Liver (tissue), 9 donors: ENCODE data around the gene GPHN. TPM values are rescaled to one million over a fixed set of nuclear protein-coding genes. Genes with fewer than 3 reads are reported as not detected.
A peak's percentile ranks its signal among the peaks of the same experiment; 100 is the strongest.
"Not testable (repeated sequence)": the region's sequence is repeated elsewhere in the genome, so short reads cannot be mapped to it uniquely, and the experiment has no call there.

ENCODE experiments used
- DNase-seq: peaks from one replicate; pipeline ENCODE4 v3.0.0-alpha.2; 2017; ENCODE audit warnings: low spot score
- H3K27ac ChIP-seq, 2 donors: one replicate each; pipeline ENCODE4 v1.7.0; 2013; ENCODE audit warnings: inconsistent platforms in 2 of 2, low read length in 2 of 2, control low read depth in 1 of 2, low read depth in 1 of 2, mild to moderate bottlenecking in 1 of 2
- H3K27me3 ChIP-seq, 4 donors: one replicate each; pipeline versions ENCODE4 v1.6.1 to v1.7.0; 2013; ENCODE audit warnings: low read length in 3 of 4, inconsistent platforms in 1 of 4, mild to moderate bottlenecking in 1 of 4, moderate library complexity in 1 of 4; ENCODE audit not compliant: control insufficient read depth in 4 of 4, insufficient read depth in 4 of 4
- H3K36me3 ChIP-seq, 4 donors: one replicate each; pipeline versions ENCODE4 v1.6.1 to v1.7.0; 2013; ENCODE audit warnings: low read length in 3 of 4, mild to moderate bottlenecking in 3 of 4, low read depth in 1 of 4, moderate library complexity in 1 of 4; ENCODE audit not compliant: control insufficient read depth in 4 of 4, insufficient read depth in 3 of 4
- H3K4me1 ChIP-seq, 4 donors: one replicate each; pipeline versions ENCODE4 v1.6.1 to v1.7.0; 2013; ENCODE audit warnings: low read length in 3 of 4, mild to moderate bottlenecking in 3 of 4, moderate library complexity in 1 of 4; ENCODE audit not compliant: control insufficient read depth in 4 of 4, insufficient read depth in 4 of 4
- H3K4me3 ChIP-seq, 3 donors: one replicate each; pipeline versions ENCODE4 v1.6.1 to v1.7.0; 2013; ENCODE audit warnings: low read length in 3 of 3, control low read depth in 1 of 3, low read depth in 1 of 3, mild to moderate bottlenecking in 1 of 3
- H3K9ac ChIP-seq, 2 donors: one replicate each; pipeline ENCODE4 v1.7.0; 2013; ENCODE audit warnings: low read length in 2 of 2, mild to moderate bottlenecking in 2 of 2, moderate library complexity in 2 of 2, control low read depth in 1 of 2, low read depth in 1 of 2
- H3K9me3 ChIP-seq, 4 donors: one replicate each; pipeline versions ENCODE4 v1.6.1 to v1.7.0; 2013; ENCODE audit warnings: low read length in 3 of 4; ENCODE audit not compliant: control insufficient read depth in 4 of 4
- ATF3 ChIP-seq: IDR thresholded peaks from 2 replicates; pipeline ENCODE4 v1.6.1; 2016; ENCODE audit warnings: antibody characterized with exemption
- CTCF ChIP-seq: fragments of 150-350 bp; IDR thresholded peaks from 2 replicates; pipeline ENCODE4 v1.5.1; 2017; ENCODE audit warnings: improper control_type of control experiment, low read depth, low read length; ENCODE audit not compliant: missing input control
- EGR1 ChIP-seq, 2 donors: IDR thresholded peaks; 2 replicates each; pipeline ENCODE4 v1.6.1; 2016 to 2018; ENCODE audit warnings: antibody characterized with exemption in 2 of 2, low read depth in 2 of 2
- FOXA1 ChIP-seq: IDR thresholded peaks from 2 replicates; pipeline ENCODE4 v1.6.1; 2016; ENCODE audit warnings: antibody characterized with exemption
- FOXA2 ChIP-seq: IDR thresholded peaks from 2 replicates; pipeline ENCODE4 v1.6.1; 2016; ENCODE audit warnings: antibody characterized with exemption
- GABPA ChIP-seq, 2 donors: IDR thresholded peaks in 1 of 2; conservative IDR thresholded peaks in 1 of 2; 2 replicates each; pipeline ENCODE4 v1.6.1; 2016; ENCODE audit warnings: antibody characterized with exemption in 2 of 2, mild to moderate bottlenecking in 1 of 2, moderate library complexity in 1 of 2
- HNF4A ChIP-seq, 2 donors: conservative IDR thresholded peaks; 2 replicates each; pipeline ENCODE4 v1.6.1; 2016; ENCODE audit warnings: antibody characterized with exemption in 2 of 2, mild to moderate bottlenecking in 2 of 2
- HNF4G ChIP-seq: IDR thresholded peaks from 2 replicates; pipeline ENCODE4 v1.6.1; 2016; ENCODE audit warnings: antibody characterized with exemption
- JUND ChIP-seq, 2 donors: IDR thresholded peaks; 2 replicates each; pipeline ENCODE4 v1.6.1; 2016; ENCODE audit warnings: antibody characterized with exemption in 2 of 2
- MAX ChIP-seq: IDR thresholded peaks from 2 replicates; pipeline ENCODE4 v1.6.1; 2016; ENCODE audit warnings: antibody characterized with exemption
- NR2F2 ChIP-seq: IDR thresholded peaks from 2 replicates; pipeline ENCODE4 v1.6.1; 2016; ENCODE audit warnings: antibody characterized with exemption
- RAD21 ChIP-seq, 2 donors: IDR thresholded peaks; 2 replicates each; pipeline ENCODE4 v1.6.1; 2016; ENCODE audit warnings: antibody characterized with exemption in 2 of 2, mild to moderate bottlenecking in 2 of 2
- REST ChIP-seq: IDR thresholded peaks from 2 replicates; pipeline ENCODE4 v1.6.1; 2016; ENCODE audit warnings: antibody characterized with exemption, mild to moderate bottlenecking
- RXRA ChIP-seq, 2 donors: IDR thresholded peaks; 2 replicates each; pipeline ENCODE4 v1.6.1; 2017 to 2018; ENCODE audit warnings: antibody characterized with exemption in 2 of 2, mild to moderate bottlenecking in 1 of 2
- SP1 ChIP-seq: IDR thresholded peaks from 2 replicates; pipeline ENCODE4 v1.6.1; 2018; ENCODE audit warnings: antibody characterized with exemption, mild to moderate bottlenecking
- TAF1 ChIP-seq: conservative IDR thresholded peaks from 2 replicates; pipeline ENCODE4 v1.6.1; 2016; ENCODE audit warnings: antibody characterized with exemption, mild to moderate bottlenecking
- YY1 ChIP-seq: IDR thresholded peaks from 2 replicates; pipeline ENCODE4 v1.6.1; 2016; ENCODE audit warnings: antibody characterized with exemption, mild to moderate bottlenecking
- ZBTB33 ChIP-seq: IDR thresholded peaks from 2 replicates; pipeline ENCODE4 v1.6.1; 2016; ENCODE audit warnings: antibody characterized with exemption
- WGBS: extraction: QIAGEN DNeasy Blood & Tissue Kit; methylation state at CpG from one replicate; pipeline ENCODE4 v1.1.7; 2013; 5-methylcytosine and 5-hydroxymethylcytosine counted together
- polyA plus RNA-seq, 2 donors: library from polyadenylated mRNA; stranded (reverse) in 1 of 2; unstranded in 1 of 2; fragments of 200-250 nt in 1 of 2; fragments of >200 nt in 1 of 2; fragmentation: Nextera tagmentation in 1 of 2; extraction: Ambion mirVana in 1 of 2; gene quantifications; one replicate each; pipeline versions ENCODE4 v1.2.1 to v1.2.3, GENCODE V29; 2013 to 2015
- total RNA-seq, 2 donors: library from RNA; depleted of rRNA; stranded (reverse); fragments of >200 nt; gene quantifications; one replicate each; pipeline ENCODE4 v1.2.3, GENCODE V29; 2014
- donor health status: healthy.
- donor health status: healthy.
- donor health status: healthy.
- donor health status: healthy.
- donor health status: healthy.

The GPHN gene
- total and polyA plus RNA-seq, 4 donors: 18.4 to 76.4 (median 47.4) TPM

GRCh38 chr14:66498311-66498710, 9.6 kb upstream of the GPHN start (continued):
- TF ChIP-seq CTCF (no peak), NR2F2 (no peak)

- peaks cover 2 to 40% (median 14%) of the 10 kb centered on the region in 4 donors for H3K4me1 ChIP-seq
- peak overlapping the region; percentile 72 to 76 for H3K27ac ChIP-seq
- peak overlapping the region in 1 of 3 donors; percentile 53 for H3K4me3 ChIP-seq
- no peaks in the 10 kb centered on the region for H3K36me3 ChIP-seq
- no peaks in the 10 kb centered on the region for H3K9me3 ChIP-seq
- TF ChIP-seq TAF1: peak; percentile 33
- TF ChIP-seq FOXA1: peak; percentile 63
- TF ChIP-seq GABPA (IDR thresholded peaks at IDR 0.05 in 1 of 2, conservative IDR thresholded peaks at IDR 0.05 in 1 of 2): no peak
- TF ChIP-seq RXRA (IDR thresholded peaks at IDR 0.05): peak; percentile 37 to 57
- peak; percentile 57 for TF ChIP-seq ATF3
- peak; percentile 12 to 57 for TF ChIP-seq RAD21 (IDR thresholded peaks at IDR 0.05)
- peak; percentile 85 to 93 for TF ChIP-seq HNF4A (conservative IDR thresholded peaks at IDR 0.05)
- peak; percentile 84 for TF ChIP-seq SP1
- TF ChIP-seq NR2F2: no peak
- TF ChIP-seq JUND (IDR thresholded peaks at IDR 0.05): peak in 1 of 2 donors; percentile 70
- peak; percentile 40 for TF ChIP-seq ZBTB33
- TF ChIP-seq FOXA2: peak; percentile 61
- no peak for TF ChIP-seq CTCF
- TF ChIP-seq YY1: peak; percentile 34
- TF ChIP-seq EGR1 (IDR thresholded peaks at IDR 0.05; ENCODE audit: low read depth in 2 of 2): peak in 1 of 2 donors; percentile 23
- peak; percentile 40 for TF ChIP-seq REST
- peak; percentile 48 for TF ChIP-seq MAX
- peak; percentile 66 for TF ChIP-seq HNF4G
- no peak for DNase-seq
- no peak overlapping the region for H3K9ac ChIP-seq
- 34% methylated on average over 4 of the region's 4 CpGs for WGBS
- no peaks in the 10 kb centered on the region for H3K27me3 ChIP-seq
Measured at GRCh38 chr14:66501592-66501991, 6.4 kb upstream of the GPHN start.

- not testable (repeated sequence) for H3K4me3 ChIP-seq, H3K36me3 ChIP-seq, DNase-seq, H3K9ac ChIP-seq, H3K27me3 ChIP-seq, H3K9me3 ChIP-seq, H3K27ac ChIP-seq
- WGBS: 94% methylated on average over 5 of the region's 5 CpGs
- H3K4me1 ChIP-seq: peaks cover 0 to 39% (median 10%) of the 10 kb centered on the region in 4 donors
Measured at GRCh38 chr14:66502836-66503235, 5.1 kb upstream of the GPHN start.
